CD14-positive monocyte (primary cell): ENCODE data around the gene RBM19. TPM values are rescaled to one million over a fixed set of nuclear protein-coding genes. Genes with fewer than 3 reads are reported as not detected.

Experiments
- DNase-seq, 3 donors: peaks; one replicate each; pipeline ENCODE4 v3.0.0-alpha.2; 2011 to 2022
- H2AFZ ChIP-seq: 2 replicates; pipeline ENCODE4 v1.6.0; 2012; ENCODE audit warnings: mild to moderate bottlenecking, low read depth, low read length, inconsistent platforms; ENCODE audit not compliant: insufficient read depth, poor library complexity, severe bottlenecking
- H3K27ac ChIP-seq, 2 donors: 1 replicate in 1 of 2; 2 replicates in 1 of 2; pipeline ENCODE4 v1.5.1; 2012 to 2013; ENCODE audit warnings: low read length in 2 of 2, control low read depth in 1 of 2, inconsistent platforms in 1 of 2, low read depth in 1 of 2, mild to moderate bottlenecking in 1 of 2
- H3K27me3 ChIP-seq, 2 donors: one replicate each; pipeline versions ENCODE4 v1.6.0 to v1.6.1; 2011 to 2013; ENCODE audit warnings: low read length in 2 of 2; ENCODE audit not compliant: control insufficient read depth in 2 of 2, insufficient read depth in 2 of 2
- H3K36me3 ChIP-seq, 2 donors: replicated peaks in 1 of 2; 1 replicate in 1 of 2; 2 replicates in 1 of 2; pipeline versions ENCODE4 v1.5.1 to v1.6.1; 2012 to 2013; ENCODE audit warnings: low read length in 2 of 2, control low read depth in 1 of 2, inconsistent platforms in 1 of 2, mild to moderate bottlenecking in 1 of 2; ENCODE audit not compliant: insufficient read depth in 2 of 2, control insufficient read depth in 1 of 2
- H3K4me1 ChIP-seq, 2 donors: 1 replicate in 1 of 2; 2 replicates in 1 of 2; pipeline versions ENCODE4 v1.5.1 to v1.6.1; 2012 to 2013; ENCODE audit warnings: low read length in 2 of 2, control low read depth in 1 of 2, inconsistent platforms in 1 of 2, mild to moderate bottlenecking in 1 of 2, moderate library complexity in 1 of 2; ENCODE audit not compliant: insufficient read depth in 2 of 2, control insufficient read depth in 1 of 2
- H3K4me2 ChIP-seq: replicated peaks from 2 replicates; pipeline ENCODE3; 2012; ENCODE audit warnings: low read length, moderate library complexity, mild to moderate bottlenecking; ENCODE audit not compliant: poor library complexity, severe bottlenecking; ENCODE audit errors: extremely low read depth
- H3K4me3 ChIP-seq, 3 experiments: fragments of 200-600 bp in 1 of 3; sonication (generic) in 1 of 3; replicated peaks in 1 of 3; 1 replicate in 2 of 3; 2 replicates in 1 of 3; pipeline ENCODE4 v1.5.1; 2011 to 2013; ENCODE audit warnings: low read length in 3 of 3, mild to moderate bottlenecking in 3 of 3, control low read depth in 2 of 3, low read depth in 2 of 3, inconsistent platforms in 1 of 3, moderate library complexity in 1 of 3
- H3K79me2 ChIP-seq: 2 replicates; pipeline ENCODE4 v1.6.0; 2012; ENCODE audit warnings: mild to moderate bottlenecking, control low read depth, inconsistent platforms, low read length, moderate library complexity; ENCODE audit not compliant: insufficient read depth
- H3K9ac ChIP-seq: 2 replicates; pipeline ENCODE4 v1.6.0; 2017; ENCODE audit warnings: low read length, mild to moderate bottlenecking; ENCODE audit not compliant: insufficient read depth, poor library complexity, severe bottlenecking
- H3K9me3 ChIP-seq, 2 donors: replicated peaks in 1 of 2; 1 replicate in 1 of 2; 2 replicates in 1 of 2; pipeline versions ENCODE4 v1.5.1 to v1.6.1; 2012 to 2013; ENCODE audit warnings: low read length in 2 of 2, control low read depth in 1 of 2; ENCODE audit not compliant: control insufficient read depth in 1 of 2, insufficient read depth in 1 of 2
- H4K20me1 ChIP-seq: 2 replicates; pipeline ENCODE4 v1.6.0; 2012; ENCODE audit warnings: mild to moderate bottlenecking, low read length, control low read depth, moderate library complexity; ENCODE audit not compliant: insufficient read depth
- H3K27ac Mint-ChIP-seq, 7 donors: one replicate each; pipeline ENCODE4 v1.8.0; 2020; ENCODE audit warnings: mild to moderate bottlenecking in 7 of 7, mixed read lengths in 7 of 7, moderate library complexity in 6 of 7, inconsistent platforms in 2 of 7
- H3K27me3 Mint-ChIP-seq, 3 donors: one replicate each; pipeline ENCODE4 v1.8.0; 2021 to 2022; ENCODE audit warnings: low read depth in 3 of 3, mild to moderate bottlenecking in 3 of 3, mixed read lengths in 3 of 3, moderate library complexity in 3 of 3, inconsistent platforms in 1 of 3
- H3K36me3 Mint-ChIP-seq, 2 donors: one replicate each; pipeline ENCODE4 v1.8.0; 2020; ENCODE audit warnings: mixed read lengths in 2 of 2, inconsistent platforms in 1 of 2, mild to moderate bottlenecking in 1 of 2
- H3K4me1 Mint-ChIP-seq: one replicate; pipeline ENCODE4 v1.8.0; 2020; ENCODE audit warnings: mild to moderate bottlenecking, mixed read lengths
- H3K4me3 Mint-ChIP-seq, 2 donors: one replicate each; pipeline ENCODE4 v1.8.0; 2020; ENCODE audit warnings: mild to moderate bottlenecking in 2 of 2, mixed read lengths in 2 of 2, moderate library complexity in 1 of 2
- H3K9me3 Mint-ChIP-seq, 7 donors: one replicate each; pipeline ENCODE4 v1.8.0; 2020 to 2022; ENCODE audit warnings: mixed read lengths in 7 of 7, mild to moderate bottlenecking in 6 of 7, moderate library complexity in 6 of 7, inconsistent platforms in 2 of 7
- CTCF ChIP-seq: fragments of 200-600 bp; IDR thresholded peaks from one replicate; pipeline ENCODE4 v1.8.0; 2022; ENCODE audit warnings: antibody characterized with exemption, mild to moderate bottlenecking
- WGBS: methylation state at CpG from one replicate; pipeline ENCODE4 v1.1.5; 2013; ENCODE audit warnings: missing lambda C conversion rate; ENCODE audit not compliant: insufficient coverage; 5-methylcytosine and 5-hydroxymethylcytosine counted together
- intact Hi-C, 2 donors: fragments of 100-400 bp; cut with micrococcal nuclease; formaldehyde crosslinking; loops; one replicate each; pipeline versions ENCODE4 v1.15.0 to v1.15.1; 2023
- polyA plus RNA-seq, 3 donors: library from polyadenylated mRNA; depleted of rRNA in 1 of 3; unstranded in 2 of 3; stranded (reverse) in 1 of 3; fragments of 300-500 nt in 2 of 3; fragments of >200 nt in 1 of 3; fragmentation: Illumina TruSeq in 2 of 3; gene quantifications; 1 replicate in 2 of 3; 2 replicates in 1 of 3; pipeline ENCODE4 v1.2.3, GENCODE V29; 2012 to 2021

The RBM19 gene
- polyA plus RNA-seq, 3 donors = 2.1 to 30.4 (median 2.2) TPM

DNA sequence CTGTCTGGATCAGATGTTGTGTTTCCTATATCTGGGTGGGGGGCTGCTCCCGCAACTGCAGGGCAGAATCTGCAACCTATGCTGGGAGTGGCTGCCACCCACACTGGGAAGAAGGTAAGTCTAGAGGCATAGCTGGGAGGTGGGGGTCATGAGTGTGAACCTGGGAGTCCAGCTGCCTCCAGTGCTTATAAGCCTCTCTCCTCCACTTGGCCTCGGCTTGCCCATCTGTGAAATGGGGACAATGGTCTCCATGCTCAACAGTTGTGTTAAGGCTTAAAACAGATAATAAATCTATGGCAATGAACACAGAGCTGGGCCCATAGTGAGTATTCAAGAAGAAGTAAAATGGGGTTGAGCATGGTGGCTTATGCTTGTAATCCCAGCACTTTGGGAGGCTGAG, 90.0 kb downstream of the RBM19 start:
- Histone ChIP-seq H3K4me2 (no peak overlapping the region), H2AFZ (no peak overlapping the region), H3K79me2 (no peaks in the 10 kb centered on the region), H3K9ac (no peak overlapping the region), H3K4me3 (no peak overlapping the region), H3K27ac (no peak overlapping the region), H3K9me3 (no peaks in the 10 kb centered on the region), H4K20me1 (no peaks in the 10 kb centered on the region), H3K4me1 (no peaks in the 10 kb centered on the region), H3K36me3 (peaks cover 3 to 28% of the 10 kb centered on the region in 2 donors), H3K27me3 (no peaks in the 10 kb centered on the region)
- intact Hi-C loops = no loop called here
- H3K27me3 Mint-ChIP-seq = peaks cover 0 to 2% (median 0%) of the 10 kb centered on the region in 3 donors
- no peak for DNase-seq
- peak overlapping the region in 1 of 7 donors; percentile 26 for H3K27ac Mint-ChIP-seq
- WGBS = no CpG with 5 or more reads among the region's 2 CpGs
- H3K4me3 Mint-ChIP-seq = no peak overlapping the region
- H3K4me1 Mint-ChIP-seq = peaks cover 7% of the 10 kb centered on the region
- peaks cover 32 to 44% of the 10 kb centered on the region in 2 donors for H3K36me3 Mint-ChIP-seq
- TF ChIP-seq CTCF = no peak
- peaks cover 0 to 2% (median 0%) of the 10 kb centered on the region in 7 donors for H3K9me3 Mint-ChIP-seq

DNA sequence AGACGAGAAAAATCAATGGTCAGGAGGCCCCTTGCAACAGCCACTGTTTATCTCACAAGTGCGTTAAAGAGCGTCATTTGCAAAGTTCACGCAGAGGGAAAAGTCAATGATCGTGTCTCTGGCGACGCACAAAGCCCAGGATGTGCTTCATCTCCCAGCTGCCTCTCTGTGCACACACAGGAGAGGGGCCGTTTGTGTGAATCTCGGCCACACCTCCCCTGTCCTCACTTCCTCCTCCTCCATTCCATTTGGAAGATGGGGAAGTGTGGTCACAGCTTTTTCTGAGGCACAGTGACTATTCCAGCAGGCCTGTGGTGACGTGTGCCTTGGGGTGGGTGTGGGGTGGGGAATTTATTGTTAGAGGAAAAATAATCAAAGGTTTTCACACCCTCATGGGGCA, 90.4 kb downstream of the RBM19 start:
- Histone ChIP-seq H3K36me3 (peaks cover 3 to 28% of the 10 kb centered on the region in 2 donors), H3K27ac (no peak overlapping the region), H3K4me3 (no peak overlapping the region), H3K4me2 (no peak overlapping the region), H3K9ac (no peak overlapping the region), H3K79me2 (no peaks in the 10 kb centered on the region), H4K20me1 (no peaks in the 10 kb centered on the region), H3K9me3 (no peaks in the 10 kb centered on the region), H2AFZ (no peak overlapping the region), H3K4me1 (no peaks in the 10 kb centered on the region), H3K27me3 (no peaks in the 10 kb centered on the region)
- WGBS = 93% methylated on average over 3 of the region's 10 CpGs
- H3K4me3 Mint-ChIP-seq = no peak overlapping the region
- no peak for DNase-seq
- no peak for TF ChIP-seq CTCF
- intact Hi-C loops = no loop called here
- H3K27ac Mint-ChIP-seq = peak overlapping the region in 2 of 7 donors; percentile 30 to 46
- peaks cover 0 to 2% (median 0%) of the 10 kb centered on the region in 7 donors for H3K9me3 Mint-ChIP-seq
- H3K4me1 Mint-ChIP-seq = peaks cover 7% of the 10 kb centered on the region
- H3K36me3 Mint-ChIP-seq = peaks cover 32 to 43% of the 10 kb centered on the region in 2 donors
- peaks cover 0 to 2% (median 0%) of the 10 kb centered on the region in 3 donors for H3K27me3 Mint-ChIP-seq
